Neural cell (in vitro differentiated cells): ENCODE data around the gene FADD.

Experiments used
- EP300 ChIP-seq: fragments of 450-650 bp; conservative IDR thresholded peaks from 2 replicates; pipeline ENCODE4 v1.6.1; 2014; ENCODE audit warnings: antibody characterized with exemption, mild to moderate bottlenecking, moderate library complexity; ENCODE audit not compliant: poor library complexity, severe bottlenecking
- EZH2 ChIP-seq: fragments of 200-600, 300-800 bp; shearing (Covaris generic), sonication (generic); IDR thresholded peaks from 2 replicates; pipeline ENCODE4 v1.6.1; 2014; ENCODE audit warnings: antibody characterized with exemption, low read length, borderline replicate concordance, mild to moderate bottlenecking; ENCODE audit not compliant: insufficient read depth, poor library complexity, severe bottlenecking
- POLR2AphosphoS5 ChIP-seq: IDR thresholded peaks from 2 replicates; pipeline ENCODE4 v1.6.1; 2012
- RAD21 ChIP-seq: fragments of 450-650 bp; conservative IDR thresholded peaks from 2 replicates; pipeline ENCODE4 v1.6.1; 2014; ENCODE audit warnings: antibody characterized with exemption, mild to moderate bottlenecking, moderate library complexity
- TAF1 ChIP-seq: IDR thresholded peaks from 2 replicates; pipeline ENCODE4 v1.6.1; 2012; ENCODE audit warnings: low read depth
- TF ChIP-seq, protein P1 (sequence below): fragments of 450-650 bp; IDR thresholded peaks from 2 replicates; pipeline ENCODE4 v1.5.1; 2014; ENCODE audit warnings: antibody characterized with exemption, mild to moderate bottlenecking, moderate library complexity; ENCODE audit not compliant: poor library complexity, severe bottlenecking
- TF ChIP-seq, protein P2 (sequence below): IDR thresholded peaks from 2 replicates; pipeline ENCODE4 v1.6.1; 2012; ENCODE audit warnings: borderline replicate concordance

DNA sequence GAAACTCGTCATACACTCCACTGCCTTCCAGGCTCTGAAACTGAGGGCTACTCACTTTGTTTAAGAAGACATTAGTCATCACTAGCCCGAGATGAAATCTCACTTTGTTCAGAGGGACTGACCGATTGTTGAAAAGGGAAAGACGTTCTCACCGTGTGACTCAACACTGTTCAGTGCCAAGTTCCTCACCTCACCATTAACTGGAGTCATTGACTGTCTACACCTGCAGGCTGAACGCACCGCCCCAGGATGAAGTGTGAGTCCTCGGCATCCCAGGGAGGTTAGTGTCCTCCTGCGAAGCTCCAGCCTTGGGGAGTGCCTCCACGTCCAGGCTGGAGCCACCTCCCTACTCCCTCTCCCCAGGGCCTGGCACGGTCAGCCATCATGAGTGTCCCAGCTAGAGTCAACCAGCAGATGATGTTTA is 30.4 kb downstream of the FADD start:
- TF ChIP-seq, protein P1, sequence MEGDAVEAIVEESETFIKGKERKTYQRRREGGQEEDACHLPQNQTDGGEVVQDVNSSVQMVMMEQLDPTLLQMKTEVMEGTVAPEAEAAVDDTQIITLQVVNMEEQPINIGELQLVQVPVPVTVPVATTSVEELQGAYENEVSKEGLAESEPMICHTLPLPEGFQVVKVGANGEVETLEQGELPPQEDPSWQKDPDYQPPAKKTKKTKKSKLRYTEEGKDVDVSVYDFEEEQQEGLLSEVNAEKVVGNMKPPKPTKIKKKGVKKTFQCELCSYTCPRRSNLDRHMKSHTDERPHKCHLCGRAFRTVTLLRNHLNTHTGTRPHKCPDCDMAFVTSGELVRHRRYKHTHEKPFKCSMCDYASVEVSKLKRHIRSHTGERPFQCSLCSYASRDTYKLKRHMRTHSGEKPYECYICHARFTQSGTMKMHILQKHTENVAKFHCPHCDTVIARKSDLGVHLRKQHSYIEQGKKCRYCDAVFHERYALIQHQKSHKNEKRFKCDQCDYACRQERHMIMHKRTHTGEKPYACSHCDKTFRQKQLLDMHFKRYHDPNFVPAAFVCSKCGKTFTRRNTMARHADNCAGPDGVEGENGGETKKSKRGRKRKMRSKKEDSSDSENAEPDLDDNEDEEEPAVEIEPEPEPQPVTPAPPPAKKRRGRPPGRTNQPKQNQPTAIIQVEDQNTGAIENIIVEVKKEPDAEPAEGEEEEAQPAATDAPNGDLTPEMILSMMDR: no peak
- TF ChIP-seq POLR2AphosphoS5 (no peak), EZH2 (no peak), EP300 (no peak), TAF1 (no peak), RAD21 (no peak)
- TF ChIP-seq, protein P2, sequence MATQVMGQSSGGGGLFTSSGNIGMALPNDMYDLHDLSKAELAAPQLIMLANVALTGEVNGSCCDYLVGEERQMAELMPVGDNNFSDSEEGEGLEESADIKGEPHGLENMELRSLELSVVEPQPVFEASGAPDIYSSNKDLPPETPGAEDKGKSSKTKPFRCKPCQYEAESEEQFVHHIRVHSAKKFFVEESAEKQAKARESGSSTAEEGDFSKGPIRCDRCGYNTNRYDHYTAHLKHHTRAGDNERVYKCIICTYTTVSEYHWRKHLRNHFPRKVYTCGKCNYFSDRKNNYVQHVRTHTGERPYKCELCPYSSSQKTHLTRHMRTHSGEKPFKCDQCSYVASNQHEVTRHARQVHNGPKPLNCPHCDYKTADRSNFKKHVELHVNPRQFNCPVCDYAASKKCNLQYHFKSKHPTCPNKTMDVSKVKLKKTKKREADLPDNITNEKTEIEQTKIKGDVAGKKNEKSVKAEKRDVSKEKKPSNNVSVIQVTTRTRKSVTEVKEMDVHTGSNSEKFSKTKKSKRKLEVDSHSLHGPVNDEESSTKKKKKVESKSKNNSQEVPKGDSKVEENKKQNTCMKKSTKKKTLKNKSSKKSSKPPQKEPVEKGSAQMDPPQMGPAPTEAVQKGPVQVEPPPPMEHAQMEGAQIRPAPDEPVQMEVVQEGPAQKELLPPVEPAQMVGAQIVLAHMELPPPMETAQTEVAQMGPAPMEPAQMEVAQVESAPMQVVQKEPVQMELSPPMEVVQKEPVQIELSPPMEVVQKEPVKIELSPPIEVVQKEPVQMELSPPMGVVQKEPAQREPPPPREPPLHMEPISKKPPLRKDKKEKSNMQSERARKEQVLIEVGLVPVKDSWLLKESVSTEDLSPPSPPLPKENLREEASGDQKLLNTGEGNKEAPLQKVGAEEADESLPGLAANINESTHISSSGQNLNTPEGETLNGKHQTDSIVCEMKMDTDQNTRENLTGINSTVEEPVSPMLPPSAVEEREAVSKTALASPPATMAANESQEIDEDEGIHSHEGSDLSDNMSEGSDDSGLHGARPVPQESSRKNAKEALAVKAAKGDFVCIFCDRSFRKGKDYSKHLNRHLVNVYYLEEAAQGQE: no peak
